GM12872 (cell line): Measurements from ENCODE around the gene MEAK7.

Experiments used
- CTCF ChIP-seq: IDR thresholded peaks from 3 replicates; pipeline ENCODE4 v1.5.1; 2011; ENCODE audit warnings: low read depth, mild to moderate bottlenecking, low read length, moderate library complexity; ENCODE audit not compliant: insufficient read depth

Gene MEAK7

GRCh38 chr16:84521497-84521770 is 17.0 kb upstream of the MEAK7 start:
- no peak for TF ChIP-seq CTCF

- TF ChIP-seq CTCF = no peak
These were observed 16.5 kb upstream of the MEAK7 start for GRCh38 chr16:84520725-84521496.

- no peak for TF ChIP-seq CTCF
These were observed 15.4 kb upstream of the MEAK7 start for GRCh38 chr16:84519855-84520254.

GRCh38 chr16:84518804-84519341 is 14.4 kb upstream of the MEAK7 start:
- TF ChIP-seq CTCF = no peak

GRCh38 chr16:84517366-84517765 is 12.9 kb upstream of the MEAK7 start:
- TF ChIP-seq CTCF = no peak

- no peak for TF ChIP-seq CTCF
These were observed 10.7 kb upstream of the MEAK7 start for GRCh38 chr16:84514874-84515835.

- TF ChIP-seq CTCF = no peak
These were observed 9.9 kb upstream of the MEAK7 start for GRCh38 chr16:84514295-84514873.
